Kidney (tissue), 14 donors: ENCODE data around the gene CLASRP. TPM values are rescaled to one million over a fixed set of nuclear protein-coding genes. Genes with fewer than 3 reads are reported as not detected.
"Not testable (repeated sequence)": the region's sequence is repeated elsewhere in the genome, so short reads cannot be mapped to it uniquely, and the experiment has no call there.

Source experiments
- DNase-seq, 5 donors: peaks; one replicate each; pipeline ENCODE4 v3.0.0-alpha.2; 2013 to 2020
- FAIRE-seq: peaks from 2 replicates; lab custom pipeline; 2012; peaks lifted over from hg19 to GRCh38; lab: Jason Lieb, UNC
- H3K27ac ChIP-seq, 2 donors: one replicate each; pipeline ENCODE4 v1.7.0; 2013; ENCODE audit warnings: low read depth in 2 of 2, low read length in 2 of 2, inconsistent platforms in 1 of 2
- H3K27me3 ChIP-seq: one replicate; pipeline ENCODE4 v1.7.1; 2013; ENCODE audit warnings: low read length, inconsistent platforms; ENCODE audit not compliant: control insufficient read depth, insufficient read depth
- H3K36me3 ChIP-seq, 3 donors: one replicate each; pipeline versions ENCODE4 v1.7.0 to v1.7.1; 2013; ENCODE audit warnings: low read length in 3 of 3, control low read depth in 1 of 3, inconsistent platforms in 1 of 3; ENCODE audit not compliant: insufficient read depth in 3 of 3, control insufficient read depth in 2 of 3
- H3K4me1 ChIP-seq, 3 donors: one replicate each; pipeline versions ENCODE4 v1.7.0 to v1.7.1; 2013; ENCODE audit warnings: low read length in 3 of 3, inconsistent platforms in 1 of 3, low read depth in 1 of 3; ENCODE audit not compliant: control insufficient read depth in 2 of 3, insufficient read depth in 2 of 3
- H3K4me3 ChIP-seq, 3 donors: one replicate each; pipeline versions ENCODE4 v1.7.0 to v1.8.1; 2013; ENCODE audit warnings: low read length in 3 of 3, control low read depth in 1 of 3, inconsistent platforms in 1 of 3
- H3K9ac ChIP-seq, 3 donors: one replicate each; pipeline versions ENCODE4 v1.7.0 to v1.7.1; 2013; ENCODE audit warnings: low read length in 3 of 3, control low read depth in 1 of 3, inconsistent platforms in 1 of 3
- H3K9me3 ChIP-seq, 3 donors: one replicate each; pipeline versions ENCODE4 v1.7.0 to v1.7.1; 2013; ENCODE audit warnings: low read length in 3 of 3, control low read depth in 1 of 3, inconsistent platforms in 1 of 3; ENCODE audit not compliant: control insufficient read depth in 2 of 3, insufficient read depth in 1 of 3
- CTCF ChIP-seq: IDR thresholded peaks from 3 replicates; pipeline ENCODE4 v1.5.1; 2012; ENCODE audit warnings: mild to moderate bottlenecking, moderate library complexity, borderline replicate concordance; ENCODE audit not compliant: insufficient read depth; ENCODE audit errors: extremely low read depth
- intact Hi-C: fragments of 100-400 bp; cut with DNase I; formaldehyde crosslinking; loops from one replicate; pipeline ENCODE4 v1.11.1; 2022
- polyA plus RNA-seq: library from polyadenylated mRNA; stranded (reverse); fragments of 350-450 nt; fragmentation: Illumina TruSeq; extraction: RNeasy Lipid Tissue Mini Kit (QIAGEN cat#74804); gene quantifications from one replicate; pipeline ENCODE4 v1.2.3, GENCODE V29; 2014; ENCODE audit warnings: low read depth, low replicate concordance; ENCODE audit not compliant: insufficient read depth
- total RNA-seq: library from RNA; stranded (reverse); fragmentation: NEBNext Ultra II Directional; extraction: Animal tissue kit (Norgen Biotek cat#: 25700); gene quantifications from one replicate; pipeline ENCODE4 v1.2.1, GENCODE V29; 2021
- donor health status: control.
- donor health status: control.
- donor health status: control.
- donor health status: control.
- donor health status: control.
- donor health status: DM: yes; HTN: yes; CAD: no.
- donor health status: Normal renal cell carcinoma (clear cell type).

The CLASRP gene
- total and polyA plus RNA-seq, 2 donors from 2014 or later: 38.0 to 83.6 TPM

DNA sequence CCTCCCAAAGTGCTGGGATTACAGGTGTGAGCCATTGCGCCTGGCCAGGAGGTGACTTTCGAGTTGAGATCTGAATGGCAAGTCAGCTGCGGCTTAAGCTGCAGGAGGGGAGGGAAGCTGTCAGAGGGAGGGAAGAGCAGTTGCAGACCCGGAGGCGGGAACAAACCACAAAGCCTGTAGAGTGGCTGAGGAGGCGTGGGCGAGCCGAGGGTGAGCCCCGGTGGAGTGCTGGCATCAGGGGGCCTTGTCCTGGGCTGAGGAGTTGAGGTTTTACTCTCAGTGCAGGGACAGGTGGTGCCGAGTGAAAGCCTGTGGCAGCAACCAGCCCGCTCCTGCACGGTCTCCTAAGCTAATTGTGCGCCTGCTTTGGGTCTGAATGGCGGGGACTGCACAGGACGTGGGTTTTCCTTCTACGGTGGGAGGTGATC is 78.3 kb downstream of the CLASRP start:
- Histone ChIP-seq H3K4me1 (peaks cover 0 to 7% (median 4%) of the 10 kb centered on the region in 3 donors), H3K9me3 (no peaks in the 10 kb centered on the region), H3K36me3 (no peaks in the 10 kb centered on the region), H3K4me3 (no peak overlapping the region), H3K9ac (no peak overlapping the region), H3K27ac (no peak overlapping the region), H3K27me3 (no peaks in the 10 kb centered on the region)
- DNase-seq (peak in 2 of 5 donors; percentile 14 to 42), FAIRE-seq (no peak)
- intact Hi-C loops: no loop called here
- TF ChIP-seq CTCF: no peak

- no peak for FAIRE-seq
Measured at GRCh38 chr19:45117671-45118070, 78.8 kb downstream of the CLASRP start.

GRCh38 chr19:45118106-45118505 is 79.3 kb downstream of the CLASRP start:
- Histone ChIP-seq H3K27ac (no peak overlapping the region), H3K27me3 (no peaks in the 10 kb centered on the region), H3K4me3 (no peak overlapping the region), H3K36me3 (no peaks in the 10 kb centered on the region), H3K9ac (no peak overlapping the region), H3K9me3 (no peaks in the 10 kb centered on the region), H3K4me1 (peaks cover 0 to 12% (median 4%) of the 10 kb centered on the region in 3 donors)
- FAIRE-seq (no peak), DNase-seq (no peak)
- no peak for TF ChIP-seq CTCF
- intact Hi-C loops: no loop called here

More at GRCh38 chr19:45117671-45118070, 78.8 kb downstream of the CLASRP start:
- TF ChIP-seq CTCF: no peak
- no peak for DNase-seq
- Histone ChIP-seq H3K27ac (no peak overlapping the region), H3K9ac (no peak overlapping the region), H3K4me3 (no peak overlapping the region), H3K27me3 (no peaks in the 10 kb centered on the region), H3K4me1 (peaks cover 0 to 9% (median 3%) of the 10 kb centered on the region in 3 donors), H3K9me3 (no peaks in the 10 kb centered on the region), H3K36me3 (no peaks in the 10 kb centered on the region)
- intact Hi-C loops: no loop called here

DNA sequence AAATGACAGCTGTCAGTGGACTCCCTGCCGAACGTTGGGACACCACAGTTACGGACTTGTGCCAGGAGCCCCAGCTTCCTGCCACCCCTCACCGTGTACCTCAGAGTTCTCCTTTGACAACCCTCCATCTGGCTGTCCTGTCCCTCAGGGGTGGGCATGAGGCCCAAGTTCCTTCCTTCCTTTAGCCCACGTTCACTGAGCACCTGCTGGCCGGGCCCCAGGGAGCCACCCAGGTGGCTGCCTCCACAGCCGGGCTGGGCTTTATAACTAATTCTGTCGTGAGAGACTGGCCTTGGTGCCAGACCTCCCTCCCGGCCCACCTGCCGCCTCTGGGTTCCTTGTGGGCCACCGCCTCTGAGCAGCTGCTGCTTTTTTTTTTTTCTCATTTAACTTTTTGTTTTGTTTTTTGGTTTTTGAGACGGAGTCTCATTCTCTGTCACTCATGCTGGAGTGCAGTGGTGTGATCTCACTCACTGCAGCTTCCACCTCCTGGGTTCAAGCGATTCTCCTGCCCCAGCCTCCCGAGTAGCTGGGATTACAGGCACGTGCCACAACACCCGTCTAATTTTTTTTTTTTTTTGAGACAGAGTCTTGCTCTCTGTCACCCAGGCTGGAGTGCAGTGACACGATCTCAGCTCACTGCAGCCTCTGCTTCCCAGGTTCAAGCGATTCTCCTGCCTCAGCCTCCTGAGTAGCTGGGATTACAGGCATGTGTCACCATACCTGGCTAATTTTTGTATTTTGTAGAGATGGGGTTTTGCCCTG is 79.9 kb downstream of the CLASRP start:
- H3K27ac ChIP-seq, H3K4me3 ChIP-seq, intact Hi-C loops, H3K9ac ChIP-seq, H3K27me3 ChIP-seq, FAIRE-seq, H3K36me3 ChIP-seq, DNase-seq, H3K9me3 ChIP-seq: not testable (repeated sequence)
- H3K4me1 ChIP-seq: peaks cover 0 to 10% (median 4%) of the 10 kb centered on the region in 3 donors
